Measurements from ENCODE around the gene ALK. TPM values are rescaled to one million over a fixed set of nuclear protein-coding genes. Genes with fewer than 3 reads are reported as not detected.

Gene ALK
- total and polyA plus RNA-seq, 2 experiments from 2014 or later: 0.35 TPM; not detected in 1

- no peak overlapping the region for H3K27ac ChIP-seq (ENCODE audit: low read depth)
- Mint-ChIP-seq H3K4me3 (no peak overlapping the region), H3K27ac (no peak overlapping the region), H3K9me3 (no peaks in the 10 kb centered on the region; the same call in 2 of the 3 replicates), H3K36me3 (ENCODE audit: low read depth) (no peaks in the 10 kb centered on the region), H3K4me1 (no peaks in the 10 kb centered on the region), H3K27me3 (ENCODE audit: insufficient read depth, low read depth, poor library complexity) (peaks cover 6% of the 10 kb centered on the region)
- ATAC-seq: no peak
- no peaks in the 10 kb centered on the region for H3K4me1 ChIP-seq (ENCODE audit: insufficient read depth)
- H3K79me2 ChIP-seq (replicated peaks; ENCODE audit: insufficient read depth): no peaks in the 10 kb centered on the region
- no peaks in the 10 kb centered on the region for H3K27me3 ChIP-seq (ENCODE audit: insufficient read depth)
- H3F3A ChIP-seq (replicated peaks; ENCODE audit: low read depth): no peaks in the 10 kb centered on the region
- no peaks in the 10 kb centered on the region for H3K9me2 ChIP-seq (ENCODE audit: insufficient read depth)
- no peak overlapping the region for H2AFZ ChIP-seq
- TF ChIP-seq EZH2phosphoT487 (IDR thresholded peaks at IDR 0.05; ENCODE audit: unreplicated experiment) (no peak), JUNB (IDR thresholded peaks at IDR 0.05; ENCODE audit: unreplicated experiment) (no peak), EZH2 (IDR thresholded peaks at IDR 0.05; ENCODE audit: low read depth, unreplicated experiment) (no peak), CREB1 (CRISPR knock-in tag; IDR thresholded peaks at IDR 0.05; ENCODE audit: low read depth) (no peak), ZNF462 (CRISPR knock-in tag; IDR thresholded peaks at IDR 0.05) (no peak)
- H3K36me3 ChIP-seq (ENCODE audit: insufficient read depth): no peaks in the 10 kb centered on the region
- no peaks in the 10 kb centered on the region for H4K20me1 ChIP-seq (replicated peaks; ENCODE audit: insufficient read depth)
- no peak overlapping the region for H3K4me2 ChIP-seq
- H3K4me3 ChIP-seq: no peak overlapping the region
- no peak for DNase-seq (ENCODE audit: low spot score)
Observed at GRCh38 chr2:29226808-29227207, 694.6 kb downstream of the ALK start.

- no peaks in the 10 kb centered on the region for H3K4me1 ChIP-seq (ENCODE audit: insufficient read depth)
- Mint-ChIP-seq H3K36me3 (ENCODE audit: low read depth) (no peaks in the 10 kb centered on the region), H3K27me3 (ENCODE audit: insufficient read depth, low read depth, poor library complexity) (peaks cover 10% of the 10 kb centered on the region), H3K4me1 (no peaks in the 10 kb centered on the region), H3K4me3 (no peak overlapping the region), H3K9me3 (no peaks in the 10 kb centered on the region; the same call in 2 of the 3 replicates), H3K27ac (no peak overlapping the region)
- H3K79me2 ChIP-seq (replicated peaks; ENCODE audit: insufficient read depth): no peaks in the 10 kb centered on the region
- H3F3A ChIP-seq (replicated peaks; ENCODE audit: low read depth): no peaks in the 10 kb centered on the region
- H2AFZ ChIP-seq: no peak overlapping the region
- H3K9me2 ChIP-seq (ENCODE audit: insufficient read depth): no peaks in the 10 kb centered on the region
- no peak overlapping the region for H3K4me2 ChIP-seq
- no peaks in the 10 kb centered on the region for H3K36me3 ChIP-seq (ENCODE audit: insufficient read depth)
- no peak for DNase-seq (ENCODE audit: low spot score)
- no peak for ATAC-seq
- no peak overlapping the region for H3K27ac ChIP-seq (ENCODE audit: low read depth)
- no peaks in the 10 kb centered on the region for H3K27me3 ChIP-seq (ENCODE audit: insufficient read depth)
- H3K4me3 ChIP-seq: no peak overlapping the region
- H4K20me1 ChIP-seq (replicated peaks; ENCODE audit: insufficient read depth): no peaks in the 10 kb centered on the region
- TF ChIP-seq JUNB (IDR thresholded peaks at IDR 0.05; ENCODE audit: unreplicated experiment) (no peak), ZNF462 (CRISPR knock-in tag; IDR thresholded peaks at IDR 0.05) (no peak), CREB1 (CRISPR knock-in tag; IDR thresholded peaks at IDR 0.05; ENCODE audit: low read depth) (no peak), STAT1 (IDR thresholded peaks at IDR 0.05; ENCODE audit: unreplicated experiment) (no peak), ZNF331 (CRISPR knock-in tag; IDR thresholded peaks at IDR 0.05; ENCODE audit: low read depth) (no peak)
Observed at GRCh38 chr2:29226375-29226774, 695.0 kb downstream of the ALK start.
